ENCODE results near the gene IDH1. TPM values are rescaled to one million over a fixed set of nuclear protein-coding genes. Genes with fewer than 3 reads are reported as not detected.
"Not testable (repeated sequence)": the region's sequence is repeated elsewhere in the genome, so short reads cannot be mapped to it uniquely, and the experiment has no call there.

Gene IDH1
- polyA plus RNA-seq, 3 donors = 102 to 111 (median 103) TPM

GRCh38 chr2:208228476-208228875 is 26.4 kb downstream of the IDH1 start:
- no peak for DNase-seq

GRCh38 chr2:208227581-208228232 is 27.2 kb downstream of the IDH1 start:
- DNase-seq = no peak

- no peak for DNase-seq
These were observed 30.1 kb downstream of the IDH1 start for GRCh38 chr2:208224802-208225201.

- no peak for DNase-seq
These were observed 32.5 kb downstream of the IDH1 start for GRCh38 chr2:208222351-208222750.

GRCh38 chr2:208221873-208222272 is 33.0 kb downstream of the IDH1 start:
- DNase-seq = not testable (repeated sequence)

- no peak for DNase-seq
These were observed 44.0 kb downstream of the IDH1 start for GRCh38 chr2:208210688-208211451.

- no peak for DNase-seq
These were observed 46.4 kb downstream of the IDH1 start for GRCh38 chr2:208208335-208209085.

- DNase-seq = no peak
These were observed 47.1 kb downstream of the IDH1 start for GRCh38 chr2:208207769-208208168.

- DNase-seq = no peak
These were observed 50.7 kb downstream of the IDH1 start for GRCh38 chr2:208204166-208204565.

GRCh38 chr2:208195531-208195930 is 59.3 kb downstream of the IDH1 start:
- no peak for DNase-seq

GRCh38 chr2:208192611-208193236 is 62.1 kb downstream of the IDH1 start:
- DNase-seq = no peak

- no peak for DNase-seq
These were observed 64.9 kb downstream of the IDH1 start, which contains the start of gene C2orf80 for GRCh38 chr2:208189810-208190503. C2orf80 (minus strand) TSS chr2:208190030; CDS start chr2:208186986, 3,044 bp downstream.

GRCh38 chr2:208189069-208189809 is 65.6 kb downstream of the IDH1 start:
- no peak for DNase-seq

- no peak for DNase-seq
These were observed 68.0 kb downstream of the IDH1 start for GRCh38 chr2:208186893-208187292.

GRCh38 chr2:208186465-208186864 is 68.4 kb downstream of the IDH1 start:
- DNase-seq = no peak

Other genes starting within 250 kb of the IDH1 start
- 10 to 100 TPM; 11.5 to 13.9 (median 12.1) TPM for gene PLEKHM3, start 229.5 kb downstream of the IDH1 start, polyA plus RNA-seq (ENCODE audit: insufficient read length in 3 of 3)
- gene CRYGD, start 130.5 kb downstream of the IDH1 start, polyA plus RNA-seq (ENCODE audit: insufficient read length in 3 of 3) = under 1 TPM in 1 of 3 donors, not detected in 2; 0.26 TPM
- gene CRYGC, start 125.2 kb downstream of the IDH1 start, polyA plus RNA-seq (ENCODE audit: insufficient read length in 3 of 3) = not detected
- not detected for gene CRYGB, start 108.9 kb downstream of the IDH1 start, polyA plus RNA-seq (ENCODE audit: insufficient read length in 3 of 3)
- not detected for gene CRYGA, start 91.5 kb downstream of the IDH1 start, polyA plus RNA-seq (ENCODE audit: insufficient read length in 3 of 3)
- gene C2orf80, start 65.0 kb downstream of the IDH1 start, polyA plus RNA-seq (ENCODE audit: insufficient read length in 3 of 3) = under 1 TPM; 0.27 to 0.96 (median 0.32) TPM
- 10 to 100 TPM; 20.1 to 30.8 (median 28.0) TPM for gene PIKFYVE, start 11.2 kb upstream of the IDH1 start, polyA plus RNA-seq (ENCODE audit: insufficient read length in 3 of 3)
- gene PTH2R, start 151.7 kb upstream of the IDH1 start, polyA plus RNA-seq (ENCODE audit: insufficient read length in 3 of 3) = 10 to 100 TPM; 31.0 to 60.8 (median 56.2) TPM

Measured in renal pelvis (tissue), 4 donors.